CD14-positive monocyte (primary cell): ENCODE results near the gene AGBL2. TPM values are rescaled to one million over a fixed set of nuclear protein-coding genes. Genes with fewer than 3 reads are reported as not detected.

Source experiments
- DNase-seq, 3 donors: peaks; one replicate each; pipeline ENCODE4 v3.0.0-alpha.2; 2011 to 2022
- H2AFZ ChIP-seq: 2 replicates; pipeline ENCODE4 v1.6.0; 2012; ENCODE audit warnings: mild to moderate bottlenecking, low read depth, low read length, inconsistent platforms; ENCODE audit not compliant: insufficient read depth, poor library complexity, severe bottlenecking
- H3K27ac ChIP-seq, 2 donors: 1 replicate in 1 of 2; 2 replicates in 1 of 2; pipeline ENCODE4 v1.5.1; 2012 to 2013; ENCODE audit warnings: low read length in 2 of 2, control low read depth in 1 of 2, inconsistent platforms in 1 of 2, low read depth in 1 of 2, mild to moderate bottlenecking in 1 of 2
- H3K27me3 ChIP-seq, 2 donors: one replicate each; pipeline versions ENCODE4 v1.6.0 to v1.6.1; 2011 to 2013; ENCODE audit warnings: low read length in 2 of 2; ENCODE audit not compliant: control insufficient read depth in 2 of 2, insufficient read depth in 2 of 2
- H3K36me3 ChIP-seq, 2 donors: replicated peaks in 1 of 2; 1 replicate in 1 of 2; 2 replicates in 1 of 2; pipeline versions ENCODE4 v1.5.1 to v1.6.1; 2012 to 2013; ENCODE audit warnings: low read length in 2 of 2, control low read depth in 1 of 2, inconsistent platforms in 1 of 2, mild to moderate bottlenecking in 1 of 2; ENCODE audit not compliant: insufficient read depth in 2 of 2, control insufficient read depth in 1 of 2
- H3K4me1 ChIP-seq, 2 donors: 1 replicate in 1 of 2; 2 replicates in 1 of 2; pipeline versions ENCODE4 v1.5.1 to v1.6.1; 2012 to 2013; ENCODE audit warnings: low read length in 2 of 2, control low read depth in 1 of 2, inconsistent platforms in 1 of 2, mild to moderate bottlenecking in 1 of 2, moderate library complexity in 1 of 2; ENCODE audit not compliant: insufficient read depth in 2 of 2, control insufficient read depth in 1 of 2
- H3K4me2 ChIP-seq: replicated peaks from 2 replicates; pipeline ENCODE3; 2012; ENCODE audit warnings: low read length, moderate library complexity, mild to moderate bottlenecking; ENCODE audit not compliant: poor library complexity, severe bottlenecking; ENCODE audit errors: extremely low read depth
- H3K4me3 ChIP-seq, 3 experiments: fragments of 200-600 bp in 1 of 3; sonication (generic) in 1 of 3; replicated peaks in 1 of 3; 1 replicate in 2 of 3; 2 replicates in 1 of 3; pipeline ENCODE4 v1.5.1; 2011 to 2013; ENCODE audit warnings: low read length in 3 of 3, mild to moderate bottlenecking in 3 of 3, control low read depth in 2 of 3, low read depth in 2 of 3, inconsistent platforms in 1 of 3, moderate library complexity in 1 of 3
- H3K79me2 ChIP-seq: 2 replicates; pipeline ENCODE4 v1.6.0; 2012; ENCODE audit warnings: mild to moderate bottlenecking, control low read depth, inconsistent platforms, low read length, moderate library complexity; ENCODE audit not compliant: insufficient read depth
- H3K9ac ChIP-seq: 2 replicates; pipeline ENCODE4 v1.6.0; 2017; ENCODE audit warnings: low read length, mild to moderate bottlenecking; ENCODE audit not compliant: insufficient read depth, poor library complexity, severe bottlenecking
- H3K9me3 ChIP-seq, 2 donors: replicated peaks in 1 of 2; 1 replicate in 1 of 2; 2 replicates in 1 of 2; pipeline versions ENCODE4 v1.5.1 to v1.6.1; 2012 to 2013; ENCODE audit warnings: low read length in 2 of 2, control low read depth in 1 of 2; ENCODE audit not compliant: control insufficient read depth in 1 of 2, insufficient read depth in 1 of 2
- H4K20me1 ChIP-seq: 2 replicates; pipeline ENCODE4 v1.6.0; 2012; ENCODE audit warnings: mild to moderate bottlenecking, low read length, control low read depth, moderate library complexity; ENCODE audit not compliant: insufficient read depth
- H3K27ac Mint-ChIP-seq, 7 donors: one replicate each; pipeline ENCODE4 v1.8.0; 2020; ENCODE audit warnings: mild to moderate bottlenecking in 7 of 7, mixed read lengths in 7 of 7, moderate library complexity in 6 of 7, inconsistent platforms in 2 of 7
- H3K27me3 Mint-ChIP-seq, 3 donors: one replicate each; pipeline ENCODE4 v1.8.0; 2021 to 2022; ENCODE audit warnings: low read depth in 3 of 3, mild to moderate bottlenecking in 3 of 3, mixed read lengths in 3 of 3, moderate library complexity in 3 of 3, inconsistent platforms in 1 of 3
- H3K36me3 Mint-ChIP-seq, 2 donors: one replicate each; pipeline ENCODE4 v1.8.0; 2020; ENCODE audit warnings: mixed read lengths in 2 of 2, inconsistent platforms in 1 of 2, mild to moderate bottlenecking in 1 of 2
- H3K4me1 Mint-ChIP-seq: one replicate; pipeline ENCODE4 v1.8.0; 2020; ENCODE audit warnings: mild to moderate bottlenecking, mixed read lengths
- H3K4me3 Mint-ChIP-seq, 2 donors: one replicate each; pipeline ENCODE4 v1.8.0; 2020; ENCODE audit warnings: mild to moderate bottlenecking in 2 of 2, mixed read lengths in 2 of 2, moderate library complexity in 1 of 2
- H3K9me3 Mint-ChIP-seq, 7 donors: one replicate each; pipeline ENCODE4 v1.8.0; 2020 to 2022; ENCODE audit warnings: mixed read lengths in 7 of 7, mild to moderate bottlenecking in 6 of 7, moderate library complexity in 6 of 7, inconsistent platforms in 2 of 7
- CTCF ChIP-seq: fragments of 200-600 bp; IDR thresholded peaks from one replicate; pipeline ENCODE4 v1.8.0; 2022; ENCODE audit warnings: antibody characterized with exemption, mild to moderate bottlenecking
- WGBS: methylation state at CpG from one replicate; pipeline ENCODE4 v1.1.5; 2013; ENCODE audit warnings: missing lambda C conversion rate; ENCODE audit not compliant: insufficient coverage; 5-methylcytosine and 5-hydroxymethylcytosine counted together
- intact Hi-C, 2 donors: fragments of 100-400 bp; cut with micrococcal nuclease; formaldehyde crosslinking; loops; one replicate each; pipeline versions ENCODE4 v1.15.0 to v1.15.1; 2023
- polyA plus RNA-seq, 3 donors: library from polyadenylated mRNA; depleted of rRNA in 1 of 3; unstranded in 2 of 3; stranded (reverse) in 1 of 3; fragments of 300-500 nt in 2 of 3; fragments of >200 nt in 1 of 3; fragmentation: Illumina TruSeq in 2 of 3; gene quantifications; 1 replicate in 2 of 3; 2 replicates in 1 of 3; pipeline ENCODE4 v1.2.3, GENCODE V29; 2012 to 2021

Gene AGBL2
- polyA plus RNA-seq, 3 donors, result 0.93 TPM; not detected in 2

- peaks cover 5 to 7% of the 10 kb centered on the region in 2 donors for H3K9me3 ChIP-seq
- no peak for TF ChIP-seq CTCF
- H3K4me2 ChIP-seq, result no peak overlapping the region
- intact Hi-C loops, result no loop called here
- Mint-ChIP-seq H3K9me3 (peaks cover 7 to 11% (median 9%) of the 10 kb centered on the region in 7 donors), H3K4me3 (no peak overlapping the region), H3K27ac (no peak overlapping the region), H3K27me3 (peaks cover under 1 to 4% (median 2%) of the 10 kb centered on the region in 3 donors), H3K4me1 (no peaks in the 10 kb centered on the region), H3K36me3 (no peaks in the 10 kb centered on the region)
- 82% methylated on average over 5 of the region's 6 CpGs for WGBS
- H3K36me3 ChIP-seq, result no peaks in the 10 kb centered on the region
- H2AFZ ChIP-seq, result peak overlapping the region; percentile 21
- H3K9ac ChIP-seq, result no peak overlapping the region
- no peaks in the 10 kb centered on the region for H3K27me3 ChIP-seq
- H3K79me2 ChIP-seq, result no peaks in the 10 kb centered on the region
- no peak for DNase-seq
- no peaks in the 10 kb centered on the region for H3K4me1 ChIP-seq
- H3K27ac ChIP-seq, result no peak overlapping the region
- H3K4me3 ChIP-seq, result no peak overlapping the region
- no peaks in the 10 kb centered on the region for H4K20me1 ChIP-seq
Observed at GRCh38 chr11:47656260-47656885, 58.8 kb downstream of the AGBL2 start.

GRCh38 chr11:47651818-47652469, 63.2 kb downstream of the AGBL2 start:
- no peaks in the 10 kb centered on the region for H3K79me2 ChIP-seq
- H3K4me3 Mint-ChIP-seq, result no peak overlapping the region
- intact Hi-C loops, result no loop called here
- H3K27ac Mint-ChIP-seq, result no peak overlapping the region
- no peaks in the 10 kb centered on the region for H3K4me1 ChIP-seq
- no peak overlapping the region for H2AFZ ChIP-seq
- H3K4me1 Mint-ChIP-seq, result no peaks in the 10 kb centered on the region
- no peak overlapping the region for H3K4me2 ChIP-seq
- H3K27ac ChIP-seq, result no peak overlapping the region
- H3K27me3 ChIP-seq, result no peaks in the 10 kb centered on the region
- WGBS, result 100% methylated on average over 1 of the region's 5 CpGs
- no peaks in the 10 kb centered on the region for H3K36me3 Mint-ChIP-seq
- H3K36me3 ChIP-seq, result no peaks in the 10 kb centered on the region
- TF ChIP-seq CTCF, result no peak
- peaks cover 8 to 15% (median 9%) of the 10 kb centered on the region in 7 donors for H3K9me3 Mint-ChIP-seq
- no peaks in the 10 kb centered on the region for H4K20me1 ChIP-seq
- H3K9me3 ChIP-seq, result peaks cover 5 to 8% of the 10 kb centered on the region in 2 donors
- H3K27me3 Mint-ChIP-seq, result peaks cover 2 to 6% (median 3%) of the 10 kb centered on the region in 3 donors
- H3K4me3 ChIP-seq, result no peak overlapping the region
- H3K9ac ChIP-seq, result no peak overlapping the region
- no peak for DNase-seq
